ENCODE data around the gene E4F1.

E4F1 gene

GRCh38 chr16:2282262-2282661 lies 58.9 kb downstream of the E4F1 start:
- ATAC-seq (ENCODE audit: insufficient read depth, low read depth) (no peak), DNase-seq (no peak)
- Histone ChIP-seq H3K4me2 (ENCODE audit: insufficient read depth, low read length) (no peak overlapping the region), H3K4me1 (ENCODE audit: insufficient read depth, low read length) (no peaks in the 10 kb centered on the region), H3K4me3 (ENCODE audit: low read depth in 1 of 2, low read length in 2 of 2) (no peak overlapping the region), H4K20me1 (ENCODE audit: insufficient read depth, low read length) (peaks cover 6% of the 10 kb centered on the region; the same call in 1 of the 2 replicates), H3K27ac (ENCODE audit: low read length) (no peak overlapping the region), H3K36me3 (ENCODE audit: insufficient read depth, low read length) (no peaks in the 10 kb centered on the region), H2AFZ (ENCODE audit: low read depth, low read length) (no peak overlapping the region), H3K79me2 (ENCODE audit: insufficient read depth, low read length) (no peaks in the 10 kb centered on the region), H3K9ac (ENCODE audit: low read depth, low read length) (no peak overlapping the region), H3K9me3 (ENCODE audit: insufficient read depth, low read length, severe bottlenecking) (no peaks in the 10 kb centered on the region), H3K27me3 (ENCODE audit: insufficient read depth, low read length, poor library complexity) (no peaks in the 10 kb centered on the region)
- TF ChIP-seq CTCF (IDR thresholded peaks at IDR 0.05; ENCODE audit: borderline replicate concordance, extremely low read depth, low read length, poor library complexity, severe bottlenecking) (no peak), EZH2 (IDR thresholded peaks at IDR 0.05; ENCODE audit: borderline replicate concordance, low read depth, low read length, severe bottlenecking) (no peak)

DNA sequence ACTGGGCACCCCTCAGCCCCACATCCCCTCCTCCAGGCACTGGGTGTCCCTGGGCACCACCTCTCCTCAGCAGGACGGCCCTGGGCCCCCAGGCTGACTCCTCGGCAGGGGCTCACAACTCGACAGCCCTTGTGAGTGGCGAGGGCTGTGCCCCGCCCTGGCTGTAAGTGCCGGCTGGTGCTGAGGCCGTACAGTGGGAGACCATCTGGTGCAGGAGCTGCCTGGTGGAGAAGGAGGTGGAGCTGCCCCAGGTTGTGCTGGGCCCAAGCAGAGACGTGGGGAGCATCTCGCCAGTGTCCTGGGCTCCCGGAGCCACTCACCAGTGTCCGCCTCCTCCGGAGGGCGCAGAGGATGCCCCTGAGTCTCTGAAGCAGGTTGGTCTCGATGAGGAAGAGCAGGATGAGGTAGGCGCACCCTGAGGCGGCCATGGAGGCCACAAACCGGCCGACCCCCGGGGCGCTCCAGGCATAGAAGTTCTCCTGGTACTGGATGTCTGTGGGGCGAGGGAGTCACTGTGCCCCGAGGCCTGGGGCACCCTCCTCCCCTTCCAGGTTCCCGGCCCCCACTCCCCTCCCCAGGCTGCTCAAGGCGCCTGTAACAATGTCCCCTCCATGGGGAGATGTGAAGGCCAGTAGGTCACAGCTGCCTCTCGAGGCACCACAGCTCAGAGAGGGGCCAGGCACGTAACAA lies 59.6 kb downstream of the E4F1 start:
- Histone ChIP-seq H3K27me3 (ENCODE audit: insufficient read depth, low read length, poor library complexity) (no peaks in the 10 kb centered on the region), H3K9me3 (ENCODE audit: insufficient read depth, low read length, severe bottlenecking) (no peaks in the 10 kb centered on the region), H3K9ac (ENCODE audit: low read depth, low read length) (no peak overlapping the region), H4K20me1 (ENCODE audit: insufficient read depth, low read length) (peaks cover 6% of the 10 kb centered on the region; the same call in 1 of the 2 replicates), H3K4me2 (ENCODE audit: insufficient read depth, low read length) (no peak overlapping the region), H3K36me3 (ENCODE audit: insufficient read depth, low read length) (no peaks in the 10 kb centered on the region), H2AFZ (ENCODE audit: low read depth, low read length) (no peak overlapping the region), H3K4me3 (ENCODE audit: low read depth in 1 of 2, low read length in 2 of 2) (no peak overlapping the region), H3K4me1 (ENCODE audit: insufficient read depth, low read length) (no peaks in the 10 kb centered on the region), H3K79me2 (ENCODE audit: insufficient read depth, low read length) (no peaks in the 10 kb centered on the region), H3K27ac (ENCODE audit: low read length) (no peak overlapping the region)
- ATAC-seq (ENCODE audit: insufficient read depth, low read depth) = no peak
- no peak for TF ChIP-seq EZH2 (IDR thresholded peaks at IDR 0.05; ENCODE audit: borderline replicate concordance, low read depth, low read length, severe bottlenecking)
- no peak for DNase-seq

GRCh38 chr16:2284001-2284770 lies 60.8 kb downstream of the E4F1 start:
- ATAC-seq (ENCODE audit: insufficient read depth, low read depth) = no peak

More at GRCh38 chr16:2284001-2284770, 60.8 kb downstream of the E4F1 start:
- H3K9me3 ChIP-seq (ENCODE audit: insufficient read depth, low read length, severe bottlenecking) = no peaks in the 10 kb centered on the region
- H3K27ac ChIP-seq (ENCODE audit: low read length) = no peak overlapping the region
- TF ChIP-seq CTCF (IDR thresholded peaks at IDR 0.05; ENCODE audit: borderline replicate concordance, extremely low read depth, low read length, poor library complexity, severe bottlenecking) (no peak), EZH2 (IDR thresholded peaks at IDR 0.05; ENCODE audit: borderline replicate concordance, low read depth, low read length, severe bottlenecking) (no peak)
- no peak overlapping the region for H3K4me2 ChIP-seq (ENCODE audit: insufficient read depth, low read length)
- no peak overlapping the region for H2AFZ ChIP-seq (ENCODE audit: low read depth, low read length)
- H4K20me1 ChIP-seq (ENCODE audit: insufficient read depth, low read length) = peaks cover 2% of the 10 kb centered on the region; the same call in 1 of the 2 replicates
- no peaks in the 10 kb centered on the region for H3K27me3 ChIP-seq (ENCODE audit: insufficient read depth, low read length, poor library complexity)
- DNase-seq = no peak
- H3K4me3 ChIP-seq (ENCODE audit: low read depth in 1 of 2, low read length in 2 of 2) = no peak overlapping the region
- no peaks in the 10 kb centered on the region for H3K79me2 ChIP-seq (ENCODE audit: insufficient read depth, low read length)
- H3K4me1 ChIP-seq (ENCODE audit: insufficient read depth, low read length) = no peaks in the 10 kb centered on the region
- H3K36me3 ChIP-seq (ENCODE audit: insufficient read depth, low read length) = no peaks in the 10 kb centered on the region
- H3K9ac ChIP-seq (ENCODE audit: low read depth, low read length) = no peak overlapping the region
